Activated CD4-positive, alpha-beta T cell treated with anti-CD3 and anti-CD28 coated beads, Interleukin-2, Interleukin-6, amounts not matched to agents 100 ng/mL and 50 ng/mL, durations not matched to agents 16 hours and 8 hours (primary cell): ENCODE results near the gene AMPD2.
A peak's percentile ranks its signal among the peaks of the same experiment; 100 is the strongest.

ENCODE experiments used
- DNase-seq: peaks from one replicate; pipeline ENCODE4 v3.0.0-alpha.2; 2020

AMPD2 gene

GRCh38 chr1:109618661-109619575, 719 bp upstream of the AMPD2 start:
- DNase-seq, result no peak

- DNase-seq, result no peak
Measured at GRCh38 chr1:109620401-109620791, 759 bp downstream of the AMPD2 start.

- peak; percentile 99 for DNase-seq
Measured at GRCh38 chr1:109620841-109621286, 1.2 kb downstream of the AMPD2 start.

- DNase-seq, result no peak
Measured at GRCh38 chr1:109621379-109622136, 1.9 kb downstream of the AMPD2 start.

GRCh38 chr1:109622137-109622892, 2.7 kb downstream of the AMPD2 start:
- DNase-seq, result no peak

GRCh38 chr1:109622895-109623294, 3.3 kb downstream of the AMPD2 start:
- no peak for DNase-seq

GRCh38 chr1:109623601-109624161, 4.0 kb downstream of the AMPD2 start:
- DNase-seq, result no peak

GRCh38 chr1:109624201-109625010, 4.8 kb downstream of the AMPD2 start:
- no peak for DNase-seq

- no peak for DNase-seq
Measured at GRCh38 chr1:109625176-109625575, 5.5 kb downstream of the AMPD2 start.

GRCh38 chr1:109625601-109626560, 6.2 kb downstream of the AMPD2 start:
- DNase-seq, result no peak

- no peak for DNase-seq
Measured at GRCh38 chr1:109626682-109627408, 7.2 kb downstream of the AMPD2 start.

GRCh38 chr1:109627692-109628399, 8.2 kb downstream of the AMPD2 start:
- no peak for DNase-seq

- no peak for DNase-seq
Measured at GRCh38 chr1:109628540-109629321, 9.1 kb downstream of the AMPD2 start.

GRCh38 chr1:109629372-109630030, 9.9 kb downstream of the AMPD2 start:
- DNase-seq, result no peak

GRCh38 chr1:109630081-109630897, 10.7 kb downstream of the AMPD2 start:
- no peak for DNase-seq

GRCh38 chr1:109630898-109631512, 11.4 kb downstream of the AMPD2 start:
- no peak for DNase-seq
